Subcutaneous preadipocyte (primary cell): ENCODE measurements around the gene DOK4. TPM values are rescaled to one million over a fixed set of nuclear protein-coding genes. Genes with fewer than 3 reads are reported as not detected.

Experiments
- total RNA-seq: library from RNA; depleted of rRNA; stranded (reverse); fragments of >200 nt; gene quantifications from 2 replicates; pipeline ENCODE4 v1.2.3, GENCODE V29; 2012

DOK4 gene
- 15.8 and 21.5 TPM in 2 replicates for total RNA-seq

GRCh38 chr16:57485916-57486857 is at the start of gene DOK4:
Gene DOK4, minus strand, starts transcription at chr16:57486493. Its CDS starts 6,986 bp downstream, at chr16:57479507.

GRCh38 chr16:57462209-57462977 is 23.9 kb downstream of the DOK4 start, which contains the start of gene POLR2C:
Gene POLR2C, plus strand, starts transcription at chr16:57462679. Its CDS starts 46 bp downstream, at chr16:57462725.

GRCh38 chr16:57447186-57447962 is 38.9 kb downstream of the DOK4 start, which contains the start of the genes CIAPIN1 and COQ9:
Gene CIAPIN1, minus strand, starts transcription at chr16:57447385. Its CDS starts 6,457 bp downstream, at chr16:57440928.
Gene COQ9, plus strand, starts transcription at chr16:57447479. Its CDS starts 27 bp downstream, at chr16:57447506.

Other genes with a start within 250 kb of the DOK4 start
- gene ARL2BP, start 241.2 kb downstream of the DOK4 start, total RNA-seq, result 62.8 and 76.8 TPM in 2 replicates
- gene PLLP, start 201.8 kb downstream of the DOK4 start, total RNA-seq, result under 0.01 TPM in 1 of 2 replicates, not detected in the other
- not detected in 2 replicates for gene CCL22, start 127.7 kb downstream of the DOK4 start, total RNA-seq
- gene CX3CL1, start 114.0 kb downstream of the DOK4 start, total RNA-seq, result not detected in 2 replicates
- gene CCL17, start 81.7 kb downstream of the DOK4 start, total RNA-seq, result not detected in 2 replicates
- 41.5 and 47.5 TPM in 2 replicates for gene CIAPIN1, start 39.1 kb downstream of the DOK4 start, total RNA-seq
- 44.1 and 49.3 TPM in 2 replicates for gene COQ9, start 39.0 kb downstream of the DOK4 start, total RNA-seq
- 83.4 and 98.1 TPM in 2 replicates for gene POLR2C, start 23.8 kb downstream of the DOK4 start, total RNA-seq
- gene CCDC102A, start 50.1 kb upstream of the DOK4 start, total RNA-seq, result 6.1 and 8.1 TPM in 2 replicates
- not detected in 2 replicates for gene ADGRG5, start 56.1 kb upstream of the DOK4 start, total RNA-seq
- 2.9 and 6.8 TPM in 2 replicates for gene ADGRG1, start 142.1 kb upstream of the DOK4 start, total RNA-seq
- gene ADGRG3, start 181.8 kb upstream of the DOK4 start, total RNA-seq, result not detected in 2 replicates
- 0.37 TPM in 1 of 2 replicates, not detected in the other for gene DRC7, start 208.3 kb upstream of the DOK4 start, total RNA-seq
- 30.5 and 38.7 TPM in 2 replicates for gene KATNB1, start 249.3 kb upstream of the DOK4 start, total RNA-seq